ENCODE measurements around the gene AGPAT3. TPM values are rescaled to one million over a fixed set of nuclear protein-coding genes. Genes with fewer than 3 reads are reported as not detected.

Gene AGPAT3
- total RNA-seq, 1 experiment from 2014 or later: 45.1 TPM

- Histone ChIP-seq H3K36me3 (peaks cover 35% of the 10 kb centered on the region), H3K4me3 (no peak overlapping the region), H3K27me3 (no peaks in the 10 kb centered on the region), H3K9me3 (no peaks in the 10 kb centered on the region)
- no peak for DNase-seq
These were observed 40.9 kb downstream of the AGPAT3 start for GRCh38 chr21:43905726-43906455.

- DNase-seq: no peak
- Histone ChIP-seq H3K36me3 (peaks cover 43% of the 10 kb centered on the region), H3K9me3 (no peaks in the 10 kb centered on the region; the same call in 1 of the 2 replicates), H3K4me3 (no peak overlapping the region), H3K27me3 (no peaks in the 10 kb centered on the region)
These were observed 41.8 kb downstream of the AGPAT3 start for GRCh38 chr21:43906585-43907370.

GRCh38 chr21:43907751-43908150 lies 42.7 kb downstream of the AGPAT3 start:
- Histone ChIP-seq H3K36me3 (peaks cover 53% of the 10 kb centered on the region), H3K27me3 (no peaks in the 10 kb centered on the region), H3K4me3 (no peak overlapping the region), H3K9me3 (no peaks in the 10 kb centered on the region; the same call in 1 of the 2 replicates)
- no peak for DNase-seq

GRCh38 chr21:43908167-43908566 lies 43.1 kb downstream of the AGPAT3 start:
- Histone ChIP-seq H3K9me3 (peaks cover 4% of the 10 kb centered on the region), H3K4me3 (no peak overlapping the region), H3K36me3 (peaks cover 53% of the 10 kb centered on the region), H3K27me3 (no peaks in the 10 kb centered on the region)
- peak; percentile 18 for DNase-seq

- Histone ChIP-seq H3K27me3 (no peaks in the 10 kb centered on the region), H3K4me3 (no peak overlapping the region), H3K36me3 (peaks cover 49% of the 10 kb centered on the region), H3K9me3 (peaks cover 5% of the 10 kb centered on the region)
- DNase-seq: no peak
These were observed 44.8 kb downstream of the AGPAT3 start for GRCh38 chr21:43909741-43910400.

- no peak for DNase-seq
- H3K9me3 ChIP-seq: peaks cover 5% of the 10 kb centered on the region
These were observed 45.4 kb downstream of the AGPAT3 start for GRCh38 chr21:43910460-43910859.

GRCh38 chr21:43911015-43911934 lies 46.3 kb downstream of the AGPAT3 start:
- H3K27me3 ChIP-seq: no peaks in the 10 kb centered on the region
- no peak overlapping the region for H3K4me3 ChIP-seq
- peaks cover 41% of the 10 kb centered on the region for H3K36me3 ChIP-seq
- H3K9me3 ChIP-seq: peaks cover 5% of the 10 kb centered on the region
- DNase-seq: no peak

More at GRCh38 chr21:43910460-43910859, 45.4 kb downstream of the AGPAT3 start:
- no peak overlapping the region for H3K4me3 ChIP-seq
- no peaks in the 10 kb centered on the region for H3K27me3 ChIP-seq
- H3K36me3 ChIP-seq: peaks cover 49% of the 10 kb centered on the region

- no peak for DNase-seq
- Histone ChIP-seq H3K4me3 (no peak overlapping the region), H3K36me3 (peaks cover 39% of the 10 kb centered on the region), H3K9me3 (peaks cover 5% of the 10 kb centered on the region), H3K27me3 (no peaks in the 10 kb centered on the region)
These were observed 47.0 kb downstream of the AGPAT3 start for GRCh38 chr21:43911935-43912487.

- H3K36me3 ChIP-seq: peaks cover 39% of the 10 kb centered on the region
- H3K4me3 ChIP-seq: no peak overlapping the region
These were observed 47.5 kb downstream of the AGPAT3 start for GRCh38 chr21:43912500-43912899.

GRCh38 chr21:43912910-43913309 lies 47.9 kb downstream of the AGPAT3 start:
- DNase-seq: no peak

More at GRCh38 chr21:43912500-43912899, 47.5 kb downstream of the AGPAT3 start:
- H3K27me3 ChIP-seq: no peaks in the 10 kb centered on the region
- DNase-seq: no peak
- peaks cover 5% of the 10 kb centered on the region for H3K9me3 ChIP-seq

GRCh38 chr21:43913928-43914327 lies 48.9 kb downstream of the AGPAT3 start:
- no peaks in the 10 kb centered on the region for H3K27me3 ChIP-seq

More at GRCh38 chr21:43912910-43913309, 47.9 kb downstream of the AGPAT3 start:
- no peaks in the 10 kb centered on the region for H3K27me3 ChIP-seq
- H3K9me3 ChIP-seq: peaks cover 5% of the 10 kb centered on the region
- H3K36me3 ChIP-seq: peaks cover 37% of the 10 kb centered on the region
- H3K4me3 ChIP-seq: no peak overlapping the region

GRCh38 chr21:43916076-43916475 lies 51.1 kb downstream of the AGPAT3 start:
- peaks cover 29% of the 10 kb centered on the region for H3K36me3 ChIP-seq
- no peaks in the 10 kb centered on the region for H3K27me3 ChIP-seq
- no peak for DNase-seq
- peaks cover 5% of the 10 kb centered on the region for H3K9me3 ChIP-seq
- no peak overlapping the region for H3K4me3 ChIP-seq

More at GRCh38 chr21:43913928-43914327, 48.9 kb downstream of the AGPAT3 start:
- no peak for DNase-seq
- H3K9me3 ChIP-seq: peaks cover 5% of the 10 kb centered on the region
- peaks cover 32% of the 10 kb centered on the region for H3K36me3 ChIP-seq
- no peak overlapping the region for H3K4me3 ChIP-seq

- H3K27me3 ChIP-seq: no peaks in the 10 kb centered on the region
- peak overlapping the region; percentile 31 for H3K4me3 ChIP-seq
- H3K36me3 ChIP-seq: peaks cover 21% of the 10 kb centered on the region
- peaks cover 5% of the 10 kb centered on the region for H3K9me3 ChIP-seq
- DNase-seq: peak; percentile 19
These were observed 51.9 kb downstream of the AGPAT3 start for GRCh38 chr21:43916691-43917514.

- peaks cover 12% of the 10 kb centered on the region for H3K36me3 ChIP-seq
- no peak for DNase-seq
- H3K9me3 ChIP-seq: peaks cover 5% of the 10 kb centered on the region
- H3K27me3 ChIP-seq: no peaks in the 10 kb centered on the region
- H3K4me3 ChIP-seq: no peak overlapping the region
These were observed 52.7 kb downstream of the AGPAT3 start for GRCh38 chr21:43917515-43918384.

Measured in MG63 (cell line).